Activated T-cell treated with anti-CD3 and anti-CD28 coated beads for 4 hours (primary cell): ENCODE data around the gene KRTAP10-1.

Experiments used
- DNase-seq: peaks from one replicate; pipeline ENCODE4 v3.0.0-alpha.2; 2020

KRTAP10-1 gene

DNA sequence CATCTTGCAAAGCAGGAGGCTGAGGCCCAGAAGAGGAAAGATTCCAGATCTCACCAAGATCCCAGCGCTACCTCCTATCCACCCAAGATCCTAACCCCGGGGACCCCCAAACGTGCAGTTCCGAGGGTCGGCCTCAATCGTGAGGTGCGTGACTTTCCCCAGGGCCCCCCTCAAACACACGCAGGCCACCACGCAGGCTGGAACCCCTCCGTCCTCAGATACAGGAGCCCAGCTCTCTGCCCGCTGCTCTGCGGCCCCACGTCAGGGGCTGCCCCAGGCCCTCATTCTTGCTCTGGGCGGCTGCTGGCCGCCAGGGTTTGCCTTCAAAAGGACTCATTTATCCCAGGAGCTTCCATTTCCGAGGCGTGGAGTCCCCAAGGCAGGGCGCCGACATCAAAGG is 39.9 kb downstream of the KRTAP10-1 start:
- no peak for DNase-seq

DNA sequence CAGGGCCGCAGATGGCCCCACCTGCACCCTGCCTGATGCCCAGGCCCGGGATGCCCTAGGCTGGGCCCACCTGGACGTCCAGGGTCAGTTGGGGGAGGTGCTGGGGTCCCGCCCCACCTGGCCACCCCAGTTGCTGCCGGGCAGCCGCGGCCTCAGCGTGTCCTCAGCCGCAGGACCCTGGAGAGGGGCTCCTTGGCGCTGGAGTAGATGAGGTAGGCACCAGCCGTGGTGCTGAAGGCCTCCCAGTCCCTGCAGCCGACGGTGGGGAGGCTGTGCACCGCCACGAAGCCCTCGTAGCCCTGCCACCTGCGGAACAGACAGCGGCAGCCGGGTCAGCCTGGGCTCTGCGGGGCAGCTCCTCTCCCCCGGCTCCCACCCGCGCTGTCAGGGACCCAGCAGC is 40.4 kb downstream of the KRTAP10-1 start:
- DNase-seq: no peak

DNA sequence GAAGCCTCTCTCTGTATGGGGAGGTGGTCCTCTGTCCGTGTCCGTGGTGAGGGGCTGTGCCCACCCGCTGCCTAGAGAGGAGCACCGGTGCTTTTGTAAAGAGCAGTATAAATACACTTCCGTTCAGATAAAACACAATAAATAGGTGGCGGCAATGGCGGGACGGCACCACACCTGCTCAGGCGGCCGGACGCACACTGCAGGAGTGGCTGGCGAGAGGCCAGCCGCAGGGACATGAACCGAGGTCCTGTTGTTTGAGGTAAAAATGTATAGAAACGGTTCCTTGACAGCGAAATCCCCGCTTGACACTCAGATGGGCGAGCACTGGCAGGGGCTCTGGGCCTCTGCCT is 40.8 kb downstream of the KRTAP10-1 start:
- no peak for DNase-seq

DNA sequence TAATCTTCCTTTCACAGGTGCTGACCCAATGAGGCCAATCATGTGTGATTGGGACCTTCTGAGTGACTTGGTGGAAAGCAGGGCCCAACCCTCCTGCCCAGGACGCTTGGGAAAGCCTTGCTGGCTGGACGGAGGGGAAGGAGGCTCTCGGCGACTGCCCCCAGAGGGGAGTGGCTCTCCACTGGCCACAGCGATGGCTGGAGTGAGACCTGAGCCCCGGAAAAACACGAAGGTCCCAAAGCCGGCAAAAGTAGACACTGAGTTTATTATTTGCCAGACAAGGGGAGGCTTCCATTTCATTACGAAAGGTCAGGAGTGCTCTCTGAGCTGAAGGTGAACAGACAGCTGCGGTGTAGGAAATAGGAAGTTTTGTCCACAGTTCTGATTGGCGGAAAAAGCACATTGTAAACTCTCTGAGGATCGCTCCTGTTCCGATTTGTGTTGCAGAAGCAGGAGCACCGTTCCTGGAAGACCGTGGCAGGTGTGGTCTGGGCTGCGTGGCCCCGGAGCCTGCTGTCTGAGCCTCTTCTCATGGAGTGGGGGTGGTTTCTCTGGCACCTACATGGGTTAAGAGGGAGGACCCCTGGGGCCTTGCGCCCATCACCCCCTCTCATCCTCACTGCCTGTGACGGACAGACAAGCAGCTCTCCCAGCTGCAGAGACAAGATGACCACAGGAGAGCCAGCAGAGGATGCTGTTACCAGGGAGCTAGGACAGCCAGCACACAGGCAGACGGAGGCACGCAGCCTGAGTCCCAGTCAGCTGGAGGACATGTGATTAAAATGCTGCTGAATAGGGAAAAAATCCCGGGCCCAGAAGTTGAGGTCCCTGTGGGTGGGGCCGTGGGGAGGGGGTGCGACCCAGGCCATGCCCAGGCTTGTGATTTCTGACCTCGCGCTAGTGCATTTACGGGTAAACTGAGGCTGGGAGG is 41.5 kb downstream of the KRTAP10-1 start:
- no peak for DNase-seq

DNA sequence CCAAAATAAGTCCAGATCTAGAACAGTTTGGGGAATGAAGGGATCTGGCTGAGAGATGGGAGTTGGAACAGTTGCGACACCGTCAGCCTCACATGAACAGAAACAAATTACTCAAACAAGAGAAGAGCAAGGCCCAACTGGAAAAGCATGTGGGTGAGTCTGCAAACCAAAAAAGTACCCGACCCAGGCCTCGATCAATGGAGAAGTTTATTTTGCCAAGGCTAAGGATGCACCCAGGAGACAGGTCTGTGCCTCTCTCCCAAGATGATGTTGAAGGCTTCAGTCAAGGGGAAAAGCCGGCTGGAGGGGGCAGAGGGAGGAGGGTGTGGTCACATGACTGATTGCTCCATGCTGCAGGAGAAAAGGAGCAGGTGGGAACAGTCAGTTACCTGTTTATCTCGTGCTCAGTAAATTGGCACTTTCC is 42.3 kb downstream of the KRTAP10-1 start:
- no peak for DNase-seq

DNA sequence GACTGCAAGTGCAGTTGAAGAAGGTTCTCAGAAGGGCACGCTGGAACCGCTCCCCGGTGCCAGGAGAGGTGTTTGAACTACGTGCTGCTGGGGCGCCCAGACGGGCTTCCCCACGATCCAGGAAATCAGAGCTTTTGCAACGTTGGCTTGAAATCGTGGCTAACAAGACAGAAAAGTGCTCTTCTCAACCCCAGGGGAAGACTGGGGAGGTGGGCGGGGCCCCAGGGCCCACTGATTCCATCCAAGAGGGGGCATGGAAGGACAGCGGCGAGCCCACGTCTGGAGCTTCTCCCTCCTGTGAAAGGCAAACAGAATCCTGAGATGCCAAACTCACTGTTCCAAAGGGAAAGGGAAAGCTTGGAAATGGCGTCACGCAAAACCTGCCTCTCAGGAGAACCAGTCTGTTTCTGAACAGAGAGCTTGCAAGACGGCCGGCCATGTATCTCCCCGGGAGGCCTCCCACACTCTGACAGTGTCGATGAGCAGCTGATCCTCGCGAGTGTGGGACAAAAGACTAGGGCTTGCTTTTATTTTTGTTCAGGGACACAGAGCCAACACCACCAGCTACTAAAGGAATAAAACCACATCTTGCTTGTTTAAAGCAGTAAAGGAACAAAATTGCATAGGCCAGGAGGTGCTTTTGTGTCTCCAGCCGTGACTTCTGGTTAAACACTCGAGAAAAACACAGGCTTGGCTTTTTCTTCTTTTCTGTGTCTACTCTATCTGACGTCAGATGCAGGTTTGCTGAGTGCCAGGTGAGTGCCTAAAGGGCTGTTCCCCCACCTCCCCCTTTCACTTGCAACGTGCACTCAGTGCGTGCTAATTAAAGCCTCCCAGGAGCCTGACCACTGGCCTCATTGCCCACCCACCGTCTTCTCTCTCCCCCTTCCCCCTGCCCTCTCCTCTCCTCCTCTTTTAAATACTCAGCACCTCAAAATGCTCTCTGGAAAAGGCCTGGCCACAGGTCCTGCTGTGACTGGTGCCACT is 43.1 kb downstream of the KRTAP10-1 start:
- no peak for DNase-seq

DNA sequence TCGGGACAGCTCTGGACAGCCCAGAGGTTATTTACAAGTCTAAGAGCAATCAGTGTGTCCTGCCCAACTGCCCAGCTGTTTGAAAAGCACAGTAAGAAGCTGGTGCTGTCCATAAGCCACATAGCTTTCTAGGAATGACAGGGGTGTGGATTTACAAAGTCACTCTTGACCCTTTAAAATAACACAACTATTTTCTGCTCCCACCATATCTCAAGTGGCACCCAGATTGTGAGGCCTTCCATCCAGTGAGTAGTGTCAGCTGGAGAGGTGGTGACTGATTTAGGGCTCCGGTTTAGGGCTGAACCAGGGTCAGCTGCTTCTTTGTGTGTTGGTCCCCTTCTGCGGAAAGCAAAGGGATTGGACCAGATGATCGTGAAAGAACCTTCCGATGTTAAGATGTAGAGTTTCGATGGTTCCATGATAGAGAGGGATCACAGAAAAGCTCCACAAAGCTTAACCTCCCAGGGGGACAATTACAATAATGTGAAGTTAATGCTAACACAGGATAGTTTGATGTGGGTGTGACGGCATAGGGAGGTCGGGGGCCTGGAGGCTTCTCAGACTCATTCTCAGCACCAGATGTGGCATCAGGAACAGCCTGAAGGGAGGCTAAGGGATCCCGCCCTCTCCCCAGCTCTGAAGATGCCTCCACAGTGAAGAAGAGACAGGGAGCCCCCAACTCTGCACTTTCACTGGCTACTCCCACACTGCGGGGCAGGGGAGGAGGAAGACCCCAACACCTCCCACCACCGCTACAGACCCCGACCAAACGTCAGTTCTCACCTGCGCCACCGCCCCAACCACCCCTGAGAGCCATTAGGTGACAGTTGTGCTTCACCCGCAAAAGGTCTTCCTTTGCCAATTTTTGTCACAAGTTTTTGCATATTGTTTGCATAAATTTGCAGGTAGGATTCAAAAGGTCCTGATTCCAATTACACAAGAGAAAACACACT is 44.1 kb downstream of the KRTAP10-1 start:
- no peak for DNase-seq

DNA sequence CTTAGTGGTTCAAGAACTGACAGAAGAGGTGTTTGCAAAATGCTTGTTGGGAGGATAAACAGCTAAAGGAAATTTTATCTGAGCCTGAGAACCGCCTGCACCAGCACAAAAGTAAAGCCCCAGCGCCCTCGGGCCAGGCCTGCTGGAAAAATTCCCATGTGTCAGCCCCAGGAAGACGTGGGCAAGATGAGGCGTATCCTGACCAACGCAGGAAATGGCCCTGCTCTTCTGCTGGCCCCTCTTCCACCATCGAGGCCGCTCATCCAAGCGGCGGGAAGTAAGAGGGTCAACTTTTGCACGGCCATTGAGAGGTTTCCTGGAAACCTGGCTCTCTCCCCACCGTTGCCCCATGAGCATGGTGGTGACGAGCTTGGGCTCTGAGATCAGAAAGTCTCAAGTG is 45.0 kb downstream of the KRTAP10-1 start:
- no peak for DNase-seq

DNA sequence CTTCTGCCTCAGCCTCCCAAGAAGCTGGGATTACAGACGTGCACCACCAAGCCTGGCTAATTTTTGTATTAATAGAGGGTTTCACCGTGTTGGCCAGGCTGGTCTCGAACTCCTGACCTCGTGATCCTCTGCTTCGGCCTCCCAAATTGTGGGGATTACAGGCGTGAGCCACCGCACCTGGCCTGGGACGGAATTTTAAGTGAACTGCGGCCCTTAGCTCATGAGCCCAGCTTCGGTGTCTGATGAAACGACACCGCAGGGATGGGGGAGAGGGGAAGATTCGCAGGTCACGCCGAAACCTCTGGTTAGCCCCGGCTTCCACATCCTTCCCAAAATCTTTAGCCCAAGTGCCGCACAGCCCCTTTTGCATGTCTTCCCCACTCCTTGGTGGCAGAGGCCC is 45.6 kb downstream of the KRTAP10-1 start:
- no peak for DNase-seq

DNA sequence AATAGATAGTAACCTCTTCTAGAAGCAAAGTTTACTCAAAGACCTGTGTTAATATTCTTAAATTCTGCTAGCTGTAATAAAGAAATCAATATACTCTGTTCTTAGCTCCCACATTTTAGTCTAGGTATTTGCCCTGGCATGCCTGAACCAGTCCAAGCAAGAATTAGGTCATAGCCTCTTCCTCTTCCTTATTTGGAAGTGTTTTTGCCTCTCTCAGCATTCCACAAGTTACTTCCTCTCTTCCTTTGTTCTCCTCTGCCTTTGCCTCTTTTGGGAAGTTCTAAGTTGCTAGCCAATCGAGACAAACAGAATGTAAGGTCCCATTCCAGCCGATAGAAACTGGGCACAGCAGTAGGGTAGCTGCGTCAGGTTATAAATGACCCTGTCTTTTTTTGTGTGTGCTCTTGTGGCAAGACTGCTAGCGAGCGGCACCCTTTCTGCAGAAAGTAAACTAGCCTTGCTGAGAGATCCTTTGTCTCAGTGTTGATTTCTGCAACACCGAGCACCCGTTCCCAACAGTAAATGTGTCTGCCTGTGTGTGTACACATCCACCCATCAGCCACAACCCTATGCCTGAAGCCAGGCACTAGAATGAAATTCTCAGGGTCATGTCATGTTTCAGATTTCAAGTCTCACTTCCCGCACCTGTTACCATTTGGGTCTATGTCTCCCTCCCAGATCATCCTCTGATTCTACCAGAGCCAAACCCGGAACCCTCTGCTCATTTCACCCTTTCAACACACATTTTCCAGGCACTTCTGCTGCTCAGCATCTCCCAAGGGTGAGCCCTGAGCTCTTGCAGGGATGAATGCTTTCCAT is 47.2 kb downstream of the KRTAP10-1 start:
- DNase-seq: no peak

DNA sequence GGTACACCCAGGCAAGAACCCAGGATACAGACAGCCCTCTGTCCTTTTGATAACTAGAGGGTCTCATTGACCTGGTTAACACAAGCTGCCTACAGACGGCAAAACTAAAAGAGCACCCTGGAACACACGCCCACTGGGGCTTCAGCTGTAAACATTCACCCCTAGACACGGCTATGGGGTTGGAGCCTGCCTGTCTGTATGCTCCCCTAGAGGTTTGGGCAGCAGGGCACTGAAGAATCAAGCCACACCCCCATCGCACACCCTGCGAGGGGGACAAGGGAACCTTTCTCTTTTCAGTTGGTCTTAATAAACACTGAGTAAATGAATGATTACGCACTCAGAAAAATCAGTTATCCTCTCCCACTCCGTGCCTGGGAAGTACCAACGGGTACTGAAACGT is 49.2 kb downstream of the KRTAP10-1 start:
- DNase-seq: no peak

DNA sequence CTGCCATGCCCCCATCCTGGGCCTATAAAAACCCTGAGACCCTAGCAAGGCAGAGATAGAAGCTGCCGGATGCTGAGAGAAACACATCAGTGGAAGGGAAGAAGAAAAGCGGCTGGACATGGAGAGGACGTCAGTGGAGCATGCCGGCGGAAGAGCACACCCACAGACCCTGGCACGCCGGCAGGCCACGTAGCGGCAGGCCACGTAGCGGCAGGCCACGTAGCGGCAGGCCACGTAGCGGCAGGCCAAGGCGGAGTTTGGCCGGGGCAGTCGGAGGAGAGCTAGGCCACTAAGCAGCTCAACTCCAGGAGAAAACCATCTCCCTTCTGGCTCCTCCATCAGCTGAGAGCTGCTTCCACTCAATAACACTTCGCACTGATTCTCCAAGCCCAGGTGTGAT is 49.6 kb downstream of the KRTAP10-1 start:
- DNase-seq: no peak

DNA sequence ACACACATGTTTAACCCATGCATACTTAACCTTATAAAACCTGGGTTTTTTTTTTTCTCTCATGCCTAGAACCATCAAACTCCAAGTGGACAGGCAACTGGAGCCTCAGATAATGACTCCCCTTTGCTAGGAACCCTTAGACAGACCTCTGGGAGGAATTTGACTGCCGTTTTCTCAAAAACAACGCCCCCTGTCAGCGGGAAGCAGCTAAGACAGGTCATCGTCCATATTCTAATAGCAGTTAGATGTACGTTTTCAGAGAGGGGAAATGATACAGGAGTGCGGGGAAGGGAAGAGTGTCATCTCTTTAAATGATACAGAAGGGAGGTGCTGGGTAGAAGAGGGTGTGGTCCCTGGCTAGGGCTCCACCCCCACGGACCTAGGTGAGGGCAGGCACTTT is 50.0 kb downstream of the KRTAP10-1 start:
- no peak for DNase-seq
